H1 (cell line): ENCODE data around the gene MOB3B. TPM values are rescaled to one million over a fixed set of nuclear protein-coding genes. Genes with fewer than 3 reads are reported as not detected.

Source experiments
- CEBPB ChIP-seq: IDR thresholded peaks from 2 replicates; pipeline ENCODE4 v1.6.1; 2012; ENCODE audit warnings: low read depth, low read length
- HDAC2 ChIP-seq, 2 experiments: fragments of 300-600 bp in 1 of 2; sonication (generic) in 1 of 2; IDR thresholded peaks; 2 replicates each; pipeline ENCODE4 v1.6.1; 2011 to 2012; ENCODE audit warnings: low read depth in 2 of 2, low read length in 2 of 2, mild to moderate bottlenecking in 2 of 2, moderate library complexity in 2 of 2, borderline replicate concordance in 1 of 2, inconsistent platforms in 1 of 2
- KDM5A ChIP-seq: fragments of 200-600 bp; IDR thresholded peaks from 2 replicates; pipeline ENCODE4 v1.7.1; 2012; ENCODE audit warnings: mild to moderate bottlenecking, low read length, inconsistent platforms, mixed read lengths
- SIX5 ChIP-seq: IDR thresholded peaks from 2 replicates; pipeline ENCODE4 v1.6.1; 2011; ENCODE audit warnings: mild to moderate bottlenecking, low read depth, low read length
- ZNF274 ChIP-seq: IDR thresholded peaks from 2 replicates; pipeline ENCODE4 v1.7.0; 2012; ENCODE audit warnings: low read length, borderline replicate concordance; ENCODE audit errors: extremely low read depth
- polyA plus RNA-seq, 7 experiments: library from polyadenylated mRNA; depleted of rRNA in 3 of 7; stranded (reverse) in 5 of 7; unstranded in 2 of 7; fragments of >200 nt in 5 of 7; fragments of 200-250 nt in 2 of 7; gene quantifications; 1 replicate in 5 of 7; 2 replicates in 1 of 7; 4 replicates in 1 of 7; pipeline versions ENCODE4 v1.2.1 to v1.2.3, GENCODE V29; 2011 to 2013; ENCODE audit warnings: missing spikeins in 2 of 7, mixed read lengths in 2 of 7
- total RNA-seq: library from RNA; stranded (reverse); fragmentation: NEBNext Ultra II Directional; extraction: Animal tissue kit (Norgen Biotek cat#: 25700); gene quantifications from 2 replicates; pipeline ENCODE4 v1.2.1, GENCODE V29; 2021

The MOB3B gene
- total and polyA plus RNA-seq, 2 of the 8 experiments (the other 6 are each of a cell fraction or from before 2014, with no cell fraction given), result 12.7 to 16.1 TPM

- no peak for TF ChIP-seq ZNF274
- TF ChIP-seq HDAC2 (IDR thresholded peaks at IDR 0.05; ENCODE audit: borderline replicate concordance in 1 of 2, low read depth in 2 of 2, low read length in 2 of 2), result no peak
- TF ChIP-seq SIX5, result no peak
- no peak for TF ChIP-seq CEBPB
- no peak for TF ChIP-seq KDM5A
Measured at GRCh38 chr9:27474305-27474704, 55.3 kb downstream of the MOB3B start (continued).
